H1 (cell line): ENCODE measurements around the gene PTPRR. TPM values are rescaled to one million over a fixed set of nuclear protein-coding genes. Genes with fewer than 3 reads are reported as not detected.

Experiments
- ATF3 ChIP-seq: IDR thresholded peaks from 2 replicates; pipeline ENCODE4 v1.6.1; 2011; ENCODE audit warnings: low read depth, mild to moderate bottlenecking, low read length; ENCODE audit not compliant: insufficient read depth
- HDAC6 ChIP-seq: IDR thresholded peaks from one replicate; pipeline ENCODE4 v1.7.1; 2012; ENCODE audit warnings: low read depth, mild to moderate bottlenecking, inconsistent platforms, low read length, moderate library complexity
- JUND ChIP-seq: IDR thresholded peaks from 2 replicates; pipeline ENCODE4 v1.6.1; 2011; ENCODE audit warnings: mild to moderate bottlenecking, improper control_type of control experiment, low read length
- KDM1A ChIP-seq: fragments of 200-600, 300-600 bp; sonication (generic); IDR thresholded peaks from 2 replicates; pipeline ENCODE4 v1.7.1; 2016; ENCODE audit warnings: mild to moderate bottlenecking, low read length, borderline replicate concordance
- TBP ChIP-seq: IDR thresholded peaks from 2 replicates; pipeline ENCODE4 v1.6.1; 2011; ENCODE audit warnings: low read depth, low read length, improper control_type of control experiment
- polyA plus RNA-seq, 7 experiments: library from polyadenylated mRNA; depleted of rRNA in 3 of 7; stranded (reverse) in 5 of 7; unstranded in 2 of 7; fragments of >200 nt in 5 of 7; fragments of 200-250 nt in 2 of 7; gene quantifications; 1 replicate in 5 of 7; 2 replicates in 1 of 7; 4 replicates in 1 of 7; pipeline versions ENCODE4 v1.2.1 to v1.2.3, GENCODE V29; 2011 to 2013; ENCODE audit warnings: missing spikeins in 2 of 7, mixed read lengths in 2 of 7
- total RNA-seq: library from RNA; stranded (reverse); fragmentation: NEBNext Ultra II Directional; extraction: Animal tissue kit (Norgen Biotek cat#: 25700); gene quantifications from 2 replicates; pipeline ENCODE4 v1.2.1, GENCODE V29; 2021
- TF ChIP-seq, protein P1 (sequence below): fragments of 300-600 bp; sonication (generic); IDR thresholded peaks from 2 replicates; pipeline ENCODE4 v1.7.1; 2012; ENCODE audit warnings: low read length, moderate library complexity, mild to moderate bottlenecking, inconsistent platforms; ENCODE audit not compliant: insufficient replicate concordance

The PTPRR gene
- total and polyA plus RNA-seq, 2 of the 8 experiments (the other 6 are each of a cell fraction or from before 2014, with no cell fraction given) = 0.07 to 0.35 TPM

GRCh38 chr12:70652451-70652850 is 268.1 kb downstream of the PTPRR start (continued):
- no peak for TF ChIP-seq ATF3
- TF ChIP-seq KDM1A = no peak
- TF ChIP-seq, protein P1, sequence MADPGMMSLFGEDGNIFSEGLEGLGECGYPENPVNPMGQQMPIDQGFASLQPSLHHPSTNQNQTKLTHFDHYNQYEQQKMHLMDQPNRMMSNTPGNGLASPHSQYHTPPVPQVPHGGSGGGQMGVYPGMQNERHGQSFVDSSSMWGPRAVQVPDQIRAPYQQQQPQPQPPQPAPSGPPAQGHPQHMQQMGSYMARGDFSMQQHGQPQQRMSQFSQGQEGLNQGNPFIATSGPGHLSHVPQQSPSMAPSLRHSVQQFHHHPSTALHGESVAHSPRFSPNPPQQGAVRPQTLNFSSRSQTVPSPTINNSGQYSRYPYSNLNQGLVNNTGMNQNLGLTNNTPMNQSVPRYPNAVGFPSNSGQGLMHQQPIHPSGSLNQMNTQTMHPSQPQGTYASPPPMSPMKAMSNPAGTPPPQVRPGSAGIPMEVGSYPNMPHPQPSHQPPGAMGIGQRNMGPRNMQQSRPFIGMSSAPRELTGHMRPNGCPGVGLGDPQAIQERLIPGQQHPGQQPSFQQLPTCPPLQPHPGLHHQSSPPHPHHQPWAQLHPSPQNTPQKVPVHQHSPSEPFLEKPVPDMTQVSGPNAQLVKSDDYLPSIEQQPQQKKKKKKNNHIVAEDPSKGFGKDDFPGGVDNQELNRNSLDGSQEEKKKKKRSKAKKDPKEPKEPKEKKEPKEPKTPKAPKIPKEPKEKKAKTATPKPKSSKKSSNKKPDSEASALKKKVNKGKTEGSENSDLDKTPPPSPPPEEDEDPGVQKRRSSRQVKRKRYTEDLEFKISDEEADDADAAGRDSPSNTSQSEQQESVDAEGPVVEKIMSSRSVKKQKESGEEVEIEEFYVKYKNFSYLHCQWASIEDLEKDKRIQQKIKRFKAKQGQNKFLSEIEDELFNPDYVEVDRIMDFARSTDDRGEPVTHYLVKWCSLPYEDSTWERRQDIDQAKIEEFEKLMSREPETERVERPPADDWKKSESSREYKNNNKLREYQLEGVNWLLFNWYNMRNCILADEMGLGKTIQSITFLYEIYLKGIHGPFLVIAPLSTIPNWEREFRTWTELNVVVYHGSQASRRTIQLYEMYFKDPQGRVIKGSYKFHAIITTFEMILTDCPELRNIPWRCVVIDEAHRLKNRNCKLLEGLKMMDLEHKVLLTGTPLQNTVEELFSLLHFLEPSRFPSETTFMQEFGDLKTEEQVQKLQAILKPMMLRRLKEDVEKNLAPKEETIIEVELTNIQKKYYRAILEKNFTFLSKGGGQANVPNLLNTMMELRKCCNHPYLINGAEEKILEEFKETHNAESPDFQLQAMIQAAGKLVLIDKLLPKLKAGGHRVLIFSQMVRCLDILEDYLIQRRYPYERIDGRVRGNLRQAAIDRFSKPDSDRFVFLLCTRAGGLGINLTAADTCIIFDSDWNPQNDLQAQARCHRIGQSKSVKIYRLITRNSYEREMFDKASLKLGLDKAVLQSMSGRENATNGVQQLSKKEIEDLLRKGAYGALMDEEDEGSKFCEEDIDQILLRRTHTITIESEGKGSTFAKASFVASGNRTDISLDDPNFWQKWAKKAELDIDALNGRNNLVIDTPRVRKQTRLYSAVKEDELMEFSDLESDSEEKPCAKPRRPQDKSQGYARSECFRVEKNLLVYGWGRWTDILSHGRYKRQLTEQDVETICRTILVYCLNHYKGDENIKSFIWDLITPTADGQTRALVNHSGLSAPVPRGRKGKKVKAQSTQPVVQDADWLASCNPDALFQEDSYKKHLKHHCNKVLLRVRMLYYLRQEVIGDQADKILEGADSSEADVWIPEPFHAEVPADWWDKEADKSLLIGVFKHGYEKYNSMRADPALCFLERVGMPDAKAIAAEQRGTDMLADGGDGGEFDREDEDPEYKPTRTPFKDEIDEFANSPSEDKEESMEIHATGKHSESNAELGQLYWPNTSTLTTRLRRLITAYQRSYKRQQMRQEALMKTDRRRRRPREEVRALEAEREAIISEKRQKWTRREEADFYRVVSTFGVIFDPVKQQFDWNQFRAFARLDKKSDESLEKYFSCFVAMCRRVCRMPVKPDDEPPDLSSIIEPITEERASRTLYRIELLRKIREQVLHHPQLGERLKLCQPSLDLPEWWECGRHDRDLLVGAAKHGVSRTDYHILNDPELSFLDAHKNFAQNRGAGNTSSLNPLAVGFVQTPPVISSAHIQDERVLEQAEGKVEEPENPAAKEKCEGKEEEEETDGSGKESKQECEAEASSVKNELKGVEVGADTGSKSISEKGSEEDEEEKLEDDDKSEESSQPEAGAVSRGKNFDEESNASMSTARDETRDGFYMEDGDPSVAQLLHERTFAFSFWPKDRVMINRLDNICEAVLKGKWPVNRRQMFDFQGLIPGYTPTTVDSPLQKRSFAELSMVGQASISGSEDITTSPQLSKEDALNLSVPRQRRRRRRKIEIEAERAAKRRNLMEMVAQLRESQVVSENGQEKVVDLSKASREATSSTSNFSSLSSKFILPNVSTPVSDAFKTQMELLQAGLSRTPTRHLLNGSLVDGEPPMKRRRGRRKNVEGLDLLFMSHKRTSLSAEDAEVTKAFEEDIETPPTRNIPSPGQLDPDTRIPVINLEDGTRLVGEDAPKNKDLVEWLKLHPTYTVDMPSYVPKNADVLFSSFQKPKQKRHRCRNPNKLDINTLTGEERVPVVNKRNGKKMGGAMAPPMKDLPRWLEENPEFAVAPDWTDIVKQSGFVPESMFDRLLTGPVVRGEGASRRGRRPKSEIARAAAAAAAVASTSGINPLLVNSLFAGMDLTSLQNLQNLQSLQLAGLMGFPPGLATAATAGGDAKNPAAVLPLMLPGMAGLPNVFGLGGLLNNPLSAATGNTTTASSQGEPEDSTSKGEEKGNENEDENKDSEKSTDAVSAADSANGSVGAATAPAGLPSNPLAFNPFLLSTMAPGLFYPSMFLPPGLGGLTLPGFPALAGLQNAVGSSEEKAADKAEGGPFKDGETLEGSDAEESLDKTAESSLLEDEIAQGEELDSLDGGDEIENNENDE = no peak
- TF ChIP-seq HDAC6 = no peak
- TF ChIP-seq TBP = no peak
- TF ChIP-seq JUND = no peak
